ENCODE results near the gene ITGA2B.

- TF ChIP-seq CTCF (IDR thresholded peaks at IDR 0.05) (no peak), POLR2A (IDR thresholded peaks at IDR 0.05) (no peak)
These were observed 8.7 kb downstream of the ITGA2B start for GRCh38 chr17:44380767-44381166.
